Suprapubic skin (tissue), 4 donors: ENCODE data around the gene SYPL1. TPM values are rescaled to one million over a fixed set of nuclear protein-coding genes. Genes with fewer than 3 reads are reported as not detected.

Source experiments
- DNase-seq, 2 donors: peaks; one replicate each; pipeline ENCODE4 v3.0.0-alpha.2; 2019; ENCODE audit warnings: low spot score in 2 of 2
- H3K27ac ChIP-seq: fragments of 200-600 bp; sonication (generic); one replicate; pipeline ENCODE4 v1.5.1; 2019
- H3K27me3 ChIP-seq: fragments of 200-600 bp; sonication (generic); one replicate; pipeline ENCODE4 v1.5.1; 2019
- H3K36me3 ChIP-seq: fragments of 200-600 bp; sonication (generic); one replicate; pipeline ENCODE4 v1.5.1; 2019
- H3K4me1 ChIP-seq: fragments of 200-600 bp; sonication (generic); one replicate; pipeline ENCODE4 v1.5.1; 2019
- H3K4me3 ChIP-seq: fragments of 200-600 bp; sonication (generic); one replicate; pipeline ENCODE4 v1.5.1; 2019; ENCODE audit warnings: mild to moderate bottlenecking
- H3K9me3 ChIP-seq: fragments of 200-600 bp; sonication (generic); one replicate; pipeline ENCODE4 v1.5.1; 2019
- CTCF ChIP-seq, 2 donors: fragments of 200-600 bp in 1 of 2; fragments of 450-650 bp in 1 of 2; sonication (generic) in 1 of 2; IDR thresholded peaks; one replicate each; pipeline ENCODE4 v1.5.1; 2016 to 2019; ENCODE audit warnings: antibody characterized with exemption in 2 of 2, mild to moderate bottlenecking in 1 of 2, moderate library complexity in 1 of 2
- EP300 ChIP-seq: sonication (generic); formaldehyde crosslinking; IDR thresholded peaks from one replicate; pipeline ENCODE4 v1.6.1; 2017; ENCODE audit warnings: antibody characterized with exemption
- POLR2A ChIP-seq, 2 donors: fragments of 450-650 bp; IDR thresholded peaks; one replicate each; pipeline ENCODE4 v1.6.1; 2017; ENCODE audit warnings: antibody characterized with exemption in 2 of 2, mild to moderate bottlenecking in 2 of 2, moderate library complexity in 2 of 2
- POLR2AphosphoS5 ChIP-seq, 3 donors: sonication (generic); formaldehyde crosslinking; IDR thresholded peaks; one replicate each; pipeline ENCODE4 v1.6.1; 2017; ENCODE audit warnings: antibody characterized with exemption in 3 of 3
- WGBS: methylation state at CpG from one replicate; pipeline ENCODE4 v1.1.5; 2018; 5-methylcytosine and 5-hydroxymethylcytosine counted together
- total RNA-seq, 4 donors: library from RNA; depleted of rRNA; stranded (reverse); fragments of >200 nt; gene quantifications; one replicate each; pipeline ENCODE4 v1.1.0, GENCODE V29; 2016

Gene SYPL1
- total RNA-seq, 4 donors from 2014 or later, result 71.3 to 115 (median 99.3) TPM

GRCh38 chr7:106072715-106073091 lies 39.4 kb downstream of the SYPL1 start:
- no peak for DNase-seq
- Histone ChIP-seq H3K27ac (peak overlapping the region; percentile 81), H3K9me3 (no peaks in the 10 kb centered on the region), H3K36me3 (no peaks in the 10 kb centered on the region), H3K4me3 (no peak overlapping the region), H3K27me3 (no peaks in the 10 kb centered on the region), H3K4me1 (peaks cover 66% of the 10 kb centered on the region)
- TF ChIP-seq EP300, result no peak
- no peak for TF ChIP-seq CTCF (IDR thresholded peaks at IDR 0.05)
- no peak for TF ChIP-seq POLR2AphosphoS5 (IDR thresholded peaks at IDR 0.05)
- no peak for TF ChIP-seq POLR2A (IDR thresholded peaks at IDR 0.05)
- 54% methylated on average over 4 of the region's 4 CpGs for WGBS

DNA sequence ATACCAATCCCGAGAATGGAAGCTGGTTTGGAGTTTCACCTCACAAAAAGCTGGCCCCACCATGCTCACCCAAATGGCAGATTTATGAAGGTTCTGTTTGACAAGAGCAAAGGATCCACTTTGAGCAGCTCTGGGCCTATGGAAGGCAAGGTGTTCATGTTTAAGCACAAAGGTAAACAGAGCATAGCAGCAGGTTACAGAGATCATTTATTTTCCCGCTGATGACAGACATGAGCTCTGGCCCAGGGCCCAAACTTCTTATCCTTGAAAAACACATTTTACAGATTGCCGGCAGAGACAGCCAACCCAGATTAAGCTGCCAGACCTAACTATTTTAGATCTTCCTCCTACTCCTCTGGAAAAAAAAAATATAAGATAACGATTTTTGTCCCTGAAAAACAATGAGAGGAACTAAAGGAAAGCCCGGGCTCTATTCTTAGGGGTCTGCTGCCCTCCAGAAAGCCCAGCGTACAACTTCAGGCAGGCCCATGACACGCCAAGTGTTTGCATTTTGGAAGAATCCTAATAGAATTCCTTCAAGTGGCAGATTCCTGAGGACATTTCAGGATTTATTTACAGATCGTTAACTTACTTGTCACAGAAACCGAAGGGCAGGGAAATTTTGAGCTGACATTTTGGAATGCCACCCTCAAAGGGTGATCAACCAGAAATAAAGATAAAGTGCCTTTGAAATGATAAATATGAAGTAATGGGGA lies 40.0 kb downstream of the SYPL1 start:
- WGBS, result 20% methylated on average over 9 of the region's 9 CpGs
- H3K4me3 ChIP-seq, result no peak overlapping the region
- no peaks in the 10 kb centered on the region for H3K9me3 ChIP-seq
- H3K36me3 ChIP-seq, result no peaks in the 10 kb centered on the region
- DNase-seq, result no peak
- H3K27me3 ChIP-seq, result no peaks in the 10 kb centered on the region
- H3K27ac ChIP-seq, result peak overlapping the region; percentile 81
- no peak for TF ChIP-seq CTCF (IDR thresholded peaks at IDR 0.05)
- no peak for TF ChIP-seq POLR2A (IDR thresholded peaks at IDR 0.05)
- TF ChIP-seq POLR2AphosphoS5 (IDR thresholded peaks at IDR 0.05), result no peak
- no peak for TF ChIP-seq EP300
- H3K4me1 ChIP-seq, result peaks cover 71% of the 10 kb centered on the region

DNA sequence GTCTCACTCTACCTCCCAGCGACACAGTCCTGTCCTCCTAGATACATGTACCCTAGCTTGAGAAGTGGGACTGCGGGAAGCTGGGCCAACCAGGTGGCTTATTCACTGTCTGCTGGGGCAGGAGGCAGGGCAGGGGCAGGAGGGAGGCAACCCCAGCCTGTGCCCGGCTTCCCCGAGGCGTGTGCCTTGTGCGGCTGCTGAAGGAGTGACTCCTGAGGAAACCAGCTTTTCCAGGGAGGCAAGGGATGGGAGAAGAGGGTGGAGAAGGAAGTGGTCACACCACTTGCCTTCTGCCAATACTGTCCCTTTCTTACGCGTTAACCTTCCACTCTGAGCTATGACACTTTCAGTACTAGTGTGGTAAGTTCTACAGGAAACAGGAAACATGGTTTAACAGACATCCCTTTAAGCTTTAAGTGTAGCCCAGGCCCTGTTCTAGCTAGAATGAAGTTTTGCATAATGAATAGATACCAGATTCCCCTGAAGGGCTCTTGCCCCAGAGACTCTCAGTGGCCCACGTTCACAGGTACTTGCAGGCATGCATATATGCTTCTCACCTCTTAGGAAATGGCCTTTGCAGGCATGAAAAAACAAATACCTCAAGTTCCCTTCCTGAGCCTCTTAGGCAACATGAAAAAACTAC lies 40.6 kb downstream of the SYPL1 start:
- no peak for TF ChIP-seq CTCF (IDR thresholded peaks at IDR 0.05)
- TF ChIP-seq POLR2AphosphoS5 (IDR thresholded peaks at IDR 0.05), result peak in 2 of 3 donors; percentile 48 to 64
- no peaks in the 10 kb centered on the region for H3K27me3 ChIP-seq
- H3K27ac ChIP-seq, result peak overlapping the region; percentile 81
- no peaks in the 10 kb centered on the region for H3K9me3 ChIP-seq
- 37% methylated on average over 9 of the region's 9 CpGs for WGBS
- no peaks in the 10 kb centered on the region for H3K36me3 ChIP-seq
- H3K4me3 ChIP-seq, result no peak overlapping the region
- H3K4me1 ChIP-seq, result peaks cover 71% of the 10 kb centered on the region
- DNase-seq, result no peak

- no peaks in the 10 kb centered on the region for H3K27me3 ChIP-seq
- DNase-seq, result no peak
- H3K27ac ChIP-seq, result peak overlapping the region; percentile 81
- 83% methylated on average over 8 of the region's 8 CpGs for WGBS
- H3K9me3 ChIP-seq, result no peaks in the 10 kb centered on the region
- H3K4me3 ChIP-seq, result no peak overlapping the region
- H3K4me1 ChIP-seq, result peaks cover 77% of the 10 kb centered on the region
- no peak for TF ChIP-seq POLR2A (IDR thresholded peaks at IDR 0.05)
- no peak for TF ChIP-seq CTCF (IDR thresholded peaks at IDR 0.05)
- no peak for TF ChIP-seq EP300
- no peak for TF ChIP-seq POLR2AphosphoS5 (IDR thresholded peaks at IDR 0.05)
- H3K36me3 ChIP-seq, result no peaks in the 10 kb centered on the region
Observed at GRCh38 chr7:106070567-106071254, 41.4 kb downstream of the SYPL1 start.

- no peak for DNase-seq
- Histone ChIP-seq H3K9me3 (no peaks in the 10 kb centered on the region), H3K27me3 (no peaks in the 10 kb centered on the region), H3K4me3 (no peak overlapping the region), H3K36me3 (no peaks in the 10 kb centered on the region), H3K4me1 (peaks cover 82% of the 10 kb centered on the region), H3K27ac (peak overlapping the region; percentile 81)
- 58% methylated on average over 2 of the region's 5 CpGs for WGBS
- TF ChIP-seq CTCF (IDR thresholded peaks at IDR 0.05) (no peak), EP300 (no peak), POLR2A (IDR thresholded peaks at IDR 0.05) (no peak)
Observed at GRCh38 chr7:106070201-106070551, 41.9 kb downstream of the SYPL1 start.
